CD4-positive, alpha-beta T cell treated with Interferon alpha-2 for 1 hour (primary cell): Measurements from ENCODE around the gene CCDC88C.

Experiments
- DNase-seq, 2 donors: peaks; one replicate each; pipeline ENCODE4 v3.0.0-alpha.2; 2020 to 2022

CCDC88C gene

GRCh38 chr14:91378930-91379578 lies 38.6 kb downstream of the CCDC88C start:
- no peak for DNase-seq

GRCh38 chr14:91377700-91378652 lies 39.6 kb downstream of the CCDC88C start:
- peak in 1 of 2 donors; percentile 47 for DNase-seq

GRCh38 chr14:91376547-91377477 lies 40.8 kb downstream of the CCDC88C start:
- DNase-seq, result no peak

- no peak for DNase-seq
Measured at GRCh38 chr14:91375720-91376452, 41.7 kb downstream of the CCDC88C start.

GRCh38 chr14:91374879-91375702 lies 42.5 kb downstream of the CCDC88C start:
- DNase-seq, result peak in 1 of 2 donors; percentile 58

GRCh38 chr14:91374287-91374878 lies 43.2 kb downstream of the CCDC88C start:
- DNase-seq, result no peak

- DNase-seq, result peak; percentile 40 to 66
Measured at GRCh38 chr14:91373591-91374254, 43.9 kb downstream of the CCDC88C start.

- peak in 1 of 2 donors; percentile 65 for DNase-seq
Measured at GRCh38 chr14:91372671-91373495, 44.7 kb downstream of the CCDC88C start.

GRCh38 chr14:91371990-91372375 lies 45.6 kb downstream of the CCDC88C start:
- no peak for DNase-seq

GRCh38 chr14:91371011-91371989 lies 46.3 kb downstream of the CCDC88C start:
- DNase-seq, result no peak

GRCh38 chr14:91369628-91370445 lies 47.8 kb downstream of the CCDC88C start:
- peak; percentile 30 to 66 for DNase-seq

- no peak for DNase-seq
Measured at GRCh38 chr14:91368776-91369416, 48.7 kb downstream of the CCDC88C start.

GRCh38 chr14:91367173-91368171 lies 50.1 kb downstream of the CCDC88C start:
- peak; percentile 86 to 87 for DNase-seq

- no peak for DNase-seq
Measured at GRCh38 chr14:91366749-91367148, 50.9 kb downstream of the CCDC88C start.

GRCh38 chr14:91365552-91365951 lies 52.1 kb downstream of the CCDC88C start:
- no peak for DNase-seq
